Endothelial cell of umbilical vein (primary cell): Measurements from ENCODE around the gene DDI1. TPM values are rescaled to one million over a fixed set of nuclear protein-coding genes. Genes with fewer than 3 reads are reported as not detected.

Experiments
- BruUV-seq: library from RNA; stranded (reverse); fragments of 400-500 nt; replicated peaks from 2 replicates; lab custom pipeline; 2021; lab: Mats Ljungman, UMichigan
- CTCF ChIA-PET: fragments of 300-600, 350-600 bp; sonication (Branson Sonifier 250); formaldehyde crosslinking; loops from one replicate; lab custom pipeline; 2021; ENCODE audit warnings: antibody characterized with exemption, inconsistent platforms; lab: Charles Lee
- POLR2A ChIA-PET: fragments of 300-600, 350-600 bp; sonication (Branson Sonifier 250); formaldehyde crosslinking; loops from one replicate; lab custom pipeline; 2021; ENCODE audit warnings: antibody characterized with exemption, inconsistent platforms; lab: Charles Lee
- DNase-seq: peaks from one replicate; pipeline ENCODE4 v3.0.0-alpha.2; 2011; ENCODE audit warnings: low read depth, low spot score
- FAIRE-seq: peaks from 2 replicates; lab custom pipeline; 2011; peaks lifted over from hg19 to GRCh38; lab: Jason Lieb, UNC
- H2AFZ ChIP-seq: 2 replicates; pipeline ENCODE4 v1.6.0; 2012; ENCODE audit warnings: low read depth, low read length, control low read depth, inconsistent platforms
- H3K27ac ChIP-seq: 2 replicates; pipeline ENCODE4 v1.5.1; 2011; ENCODE audit warnings: low read depth, mild to moderate bottlenecking, control low read depth, low read length, moderate library complexity; ENCODE audit not compliant: insufficient read depth
- H3K27me3 ChIP-seq, 2 experiments: 2 replicates each; pipeline versions ENCODE4 v1.6.0 to v1.6.1; 2011; ENCODE audit warnings: low read length in 2 of 2, mixed read lengths in 1 of 2; ENCODE audit not compliant: control insufficient read depth in 2 of 2, insufficient read depth in 2 of 2
- H3K36me3 ChIP-seq, 2 experiments: 2 replicates in 1 of 2; 3 replicates in 1 of 2; pipeline ENCODE4 v1.5.1; 2011; ENCODE audit warnings: low read length in 2 of 2, mild to moderate bottlenecking in 1 of 2, moderate library complexity in 1 of 2; ENCODE audit not compliant: control insufficient read depth in 2 of 2, insufficient read depth in 2 of 2; ENCODE audit errors: extremely low read depth in 1 of 2
- H3K4me1 ChIP-seq: 3 replicates; pipeline ENCODE4 v1.5.1; 2011; ENCODE audit warnings: mild to moderate bottlenecking, low read length; ENCODE audit not compliant: control insufficient read depth, insufficient read depth; ENCODE audit errors: extremely low read depth
- H3K4me2 ChIP-seq: 2 replicates; pipeline ENCODE4 v1.6.1; 2011; ENCODE audit warnings: low read length, control low read depth, mixed read lengths; ENCODE audit not compliant: insufficient read depth
- H3K4me3 ChIP-seq, 3 experiments: fragments of 200-600 bp in 1 of 3; sonication (generic), shearing (Covaris generic) in 1 of 3; replicated peaks in 1 of 3; 2 replicates each; pipeline ENCODE4 v1.5.1; 2011 to 2016; ENCODE audit warnings: control low read depth in 3 of 3, low read length in 3 of 3, mild to moderate bottlenecking in 2 of 3, inconsistent platforms in 1 of 3, low read depth in 1 of 3, moderate library complexity in 1 of 3; ENCODE audit not compliant: insufficient read depth in 1 of 3
- H3K79me2 ChIP-seq: 2 replicates; pipeline ENCODE4 v1.6.0; 2012; ENCODE audit warnings: low read length, inconsistent platforms; ENCODE audit not compliant: control insufficient read depth, insufficient read depth
- H3K9ac ChIP-seq: replicated peaks from 2 replicates; pipeline ENCODE3; 2011; ENCODE audit warnings: low read length, control low read depth; ENCODE audit not compliant: insufficient read depth; ENCODE audit errors: extremely low read depth
- H3K9me1 ChIP-seq: replicated peaks from 3 replicates; pipeline ENCODE4 v1.6.0; 2011; ENCODE audit warnings: mild to moderate bottlenecking, low read length; ENCODE audit not compliant: control insufficient read depth, insufficient read depth; ENCODE audit errors: extremely low read depth
- H3K9me3 ChIP-seq: replicated peaks from 2 replicates; pipeline ENCODE4 v1.5.1; 2012; ENCODE audit warnings: low read length, inconsistent platforms; ENCODE audit not compliant: control insufficient read depth, insufficient read depth
- H4K20me1 ChIP-seq: replicated peaks from 2 replicates; pipeline ENCODE3; 2011; ENCODE audit warnings: mild to moderate bottlenecking, low read length; ENCODE audit not compliant: control insufficient read depth, insufficient read depth; ENCODE audit errors: extremely low read depth
- CTCF ChIP-seq, 2 donors: IDR thresholded peaks; 1 replicate in 1 of 2; 2 replicates in 1 of 2; pipeline ENCODE4 v1.5.1; 2011; ENCODE audit warnings: low read length in 2 of 2, mild to moderate bottlenecking in 2 of 2, moderate library complexity in 2 of 2, control low read depth in 1 of 2, inconsistent platforms in 1 of 2, low read depth in 1 of 2; ENCODE audit not compliant: insufficient read depth in 1 of 2; ENCODE audit errors: extremely low read depth in 1 of 2
- EZH2 ChIP-seq: IDR thresholded peaks from 2 replicates; pipeline ENCODE4 v1.6.1; 2012; ENCODE audit warnings: borderline replicate concordance, low read depth, mild to moderate bottlenecking, moderate library complexity, low read length, inconsistent platforms; ENCODE audit not compliant: severe bottlenecking
- FOS ChIP-seq: IDR thresholded peaks from 2 replicates; pipeline ENCODE4 v1.6.1; 2011; ENCODE audit warnings: mild to moderate bottlenecking, low read length, moderate library complexity, borderline replicate concordance; ENCODE audit not compliant: insufficient read depth
- GATA2 ChIP-seq: IDR thresholded peaks from 2 replicates; pipeline ENCODE4 v1.7.0; 2011; ENCODE audit warnings: low read depth, mild to moderate bottlenecking, moderate library complexity, mixed read lengths, low read length; ENCODE audit not compliant: insufficient read length, insufficient read depth
- JUN ChIP-seq: IDR thresholded peaks from 2 replicates; pipeline ENCODE4 v1.6.1; 2011; ENCODE audit warnings: borderline replicate concordance, low read depth; ENCODE audit not compliant: insufficient read length, insufficient read depth
- MAX ChIP-seq: IDR thresholded peaks from 2 replicates; pipeline ENCODE4 v1.6.1; 2011; ENCODE audit not compliant: insufficient read depth, insufficient read length
- MYC ChIP-seq: IDR thresholded peaks from one replicate; pipeline ENCODE4 v1.6.1; 2011; ENCODE audit warnings: mild to moderate bottlenecking, low read depth, low read length
- POLR2A ChIP-seq: IDR thresholded peaks from 2 replicates; pipeline ENCODE4 v1.6.1; 2012; ENCODE audit warnings: low read depth, mild to moderate bottlenecking, control low read depth, low read length
- POLR2AphosphoS5 ChIP-seq: IDR thresholded peaks from 2 replicates; pipeline ENCODE4 v1.6.1; 2012; ENCODE audit warnings: low read depth, mild to moderate bottlenecking, control low read depth, low read length, moderate library complexity; ENCODE audit not compliant: insufficient read depth
- dilution Hi-C: fragments of 300-500 bp; cut with MboI; formaldehyde crosslinking; loops from one replicate; pipeline ENCODE4 v1.15.0; 2019; ENCODE audit warnings: low sequenced_read_pairs; ENCODE audit not compliant: extremely low pct_ligation_motif_present
- intact Hi-C: fragments of 100-400 bp; cut with micrococcal nuclease; formaldehyde crosslinking; loops from one replicate; pipeline ENCODE4 v1.10.0; 2022
- polyA plus RNA-seq, 4 experiments: library from polyadenylated mRNA; depleted of rRNA in 3 of 4; stranded (reverse) in 3 of 4; unstranded in 1 of 4; fragments of >200 nt; gene quantifications; 2 replicates each; pipeline versions ENCODE4 v1.2.1 to v1.2.3, GENCODE V29; 2011 to 2012; ENCODE audit warnings: missing spikeins in 1 of 4
- total RNA-seq: library from RNA; stranded (reverse); gene quantifications from 2 replicates; pipeline ENCODE4 v1.2.3, GENCODE V29; 2021

Gene DDI1
- total and polyA plus RNA-seq, 2 donors (not counting 3 experiments of a cell fraction or from before 2014, with no cell fraction given): not detected

- no TSS peak for BruUV-seq
These were observed 37.5 kb upstream of the DDI1 start for GRCh38 chr11:103998826-103999508.

GRCh38 chr11:104000798-104001197 is 35.6 kb upstream of the DDI1 start:
- FAIRE-seq (no peak), DNase-seq (no peak)
- H3K4me2 ChIP-seq: no peak overlapping the region
- no peaks in the 10 kb centered on the region for H4K20me1 ChIP-seq
- dilution Hi-C loops (no loop called here), intact Hi-C loops (no loop called here)
- no peaks in the 10 kb centered on the region for H3K4me1 ChIP-seq
- no TSS peak for BruUV-seq
- H3K9me3 ChIP-seq: no peaks in the 10 kb centered on the region
- CTCF ChIA-PET: no interaction called here
- no peaks in the 10 kb centered on the region for H3K9me1 ChIP-seq
- H2AFZ ChIP-seq: no peak overlapping the region
- no peak overlapping the region for H3K27ac ChIP-seq
- POLR2A ChIA-PET: no interaction called here
- TF ChIP-seq MAX: no peak
- no peak for TF ChIP-seq CTCF (IDR thresholded peaks at IDR 0.05; ENCODE audit: extremely low read depth in 1 of 2, insufficient read depth in 1 of 2, low read depth in 1 of 2, low read length in 2 of 2)
- no peak for TF ChIP-seq GATA2
- TF ChIP-seq POLR2AphosphoS5: no peak
- no peak for TF ChIP-seq POLR2A
- TF ChIP-seq MYC: no peak
- no peak for TF ChIP-seq FOS
- no peak for TF ChIP-seq JUN
- no peak for TF ChIP-seq EZH2
- H3K27me3 ChIP-seq: no peaks in the 10 kb centered on the region
- H3K36me3 ChIP-seq: no peaks in the 10 kb centered on the region
- H3K4me3 ChIP-seq: no peak overlapping the region
- H3K79me2 ChIP-seq: no peaks in the 10 kb centered on the region
- H3K9ac ChIP-seq: no peak overlapping the region

More at GRCh38 chr11:103998826-103999508, 37.5 kb upstream of the DDI1 start:
- H3K9ac ChIP-seq: no peak overlapping the region
- H3K4me1 ChIP-seq: no peaks in the 10 kb centered on the region
- H3K27me3 ChIP-seq: no peaks in the 10 kb centered on the region
- H4K20me1 ChIP-seq: no peaks in the 10 kb centered on the region
- no peak overlapping the region for H3K4me2 ChIP-seq
- no peaks in the 10 kb centered on the region for H3K9me3 ChIP-seq
- no peaks in the 10 kb centered on the region for H3K36me3 ChIP-seq
- H2AFZ ChIP-seq: no peak overlapping the region
- no peak overlapping the region for H3K27ac ChIP-seq
- no peaks in the 10 kb centered on the region for H3K9me1 ChIP-seq
- no peaks in the 10 kb centered on the region for H3K79me2 ChIP-seq
- ChIA-PET CTCF (interaction anchor here (0.7 kb wide), 1 partner anchor 11 kb away, joined by 3 read pairs; no protein-coding TSS in a partner anchor), POLR2A (no interaction called here)
- no peak overlapping the region for H3K4me3 ChIP-seq
- DNase-seq: no peak
- FAIRE-seq: no peak
- intact Hi-C loops: no loop called here
- dilution Hi-C loops: no loop called here
- TF ChIP-seq POLR2AphosphoS5: no peak
